Measurements from ENCODE around the gene PPIB. TPM values are rescaled to one million over a fixed set of nuclear protein-coding genes. Genes with fewer than 3 reads are reported as not detected.

The PPIB gene
- total RNA-seq, 1 experiment from 2014 or later = 410 TPM

GRCh38 chr15:64125978-64126377 lies 36.8 kb downstream of the PPIB start:
- Histone ChIP-seq H3K27me3 (replicated peaks; ENCODE audit: insufficient read depth, low read depth, low read length, poor library complexity) (no peaks in the 10 kb centered on the region), H3K4me1 (ENCODE audit: insufficient read depth, low read length, poor library complexity, severe bottlenecking) (no peaks in the 10 kb centered on the region), H3K4me3 (ENCODE audit: low read depth, low read length, poor library complexity, severe bottlenecking) (no peak overlapping the region), H3K9me3 (ENCODE audit: low read depth, low read length, poor library complexity, severe bottlenecking) (no peaks in the 10 kb centered on the region), H3K27ac (ENCODE audit: low read depth, low read length, poor library complexity, severe bottlenecking) (no peak overlapping the region), H3K36me3 (ENCODE audit: insufficient read depth, low read length, poor library complexity, severe bottlenecking) (peaks cover 82% of the 10 kb centered on the region)
- TF ChIP-seq EZH2 (IDR thresholded peaks at IDR 0.05; ENCODE audit: borderline replicate concordance, low read depth, low read length, poor library complexity, severe bottlenecking) = no peak
- TF ChIP-seq CTCF (conservative IDR thresholded peaks at IDR 0.05; ENCODE audit: low read depth, low read length) = no peak
- intact Hi-C loops (cut with micrococcal nuclease; ENCODE audit: unreplicated experiment) = no loop called here
- DNase-seq (ENCODE audit: low spot score) = no peak
- ChIA-PET CTCF (interaction anchor here (0.6 kb wide), 2 partner anchors 68 to 283 kb away, joined by 4 to 5 read pairs; no protein-coding TSS in a partner anchor), POLR2A (ENCODE audit: low non-redundant PET) (no interaction called here)
- BruUV-seq (replicated peaks) = no TSS peak

- no peak for TF ChIP-seq CTCF (conservative IDR thresholded peaks at IDR 0.05; ENCODE audit: low read depth, low read length)
- TF ChIP-seq EZH2 (IDR thresholded peaks at IDR 0.05; ENCODE audit: borderline replicate concordance, low read depth, low read length, poor library complexity, severe bottlenecking) = no peak
- no TSS peak for BruUV-seq (replicated peaks)
- intact Hi-C loops (cut with micrococcal nuclease; ENCODE audit: unreplicated experiment) = no loop called here
- Histone ChIP-seq H3K27me3 (replicated peaks; ENCODE audit: insufficient read depth, low read depth, low read length, poor library complexity) (no peaks in the 10 kb centered on the region), H3K4me3 (ENCODE audit: low read depth, low read length, poor library complexity, severe bottlenecking) (no peak overlapping the region), H3K4me1 (ENCODE audit: insufficient read depth, low read length, poor library complexity, severe bottlenecking) (no peaks in the 10 kb centered on the region), H3K27ac (ENCODE audit: low read depth, low read length, poor library complexity, severe bottlenecking) (no peak overlapping the region), H3K9me3 (ENCODE audit: low read depth, low read length, poor library complexity, severe bottlenecking) (no peaks in the 10 kb centered on the region), H3K36me3 (ENCODE audit: insufficient read depth, low read length, poor library complexity, severe bottlenecking) (peaks cover 82% of the 10 kb centered on the region)
- ChIA-PET POLR2A (ENCODE audit: low non-redundant PET) (no interaction called here), CTCF (no interaction called here)
- no peak for DNase-seq (ENCODE audit: low spot score)
Observed at GRCh38 chr15:64122936-64123351, 39.9 kb downstream of the PPIB start.

GRCh38 chr15:64122444-64122843 lies 40.4 kb downstream of the PPIB start:
- no peak for DNase-seq (ENCODE audit: low spot score)
- ChIA-PET POLR2A (ENCODE audit: low non-redundant PET) (no interaction called here), CTCF (no interaction called here)
- intact Hi-C loops (cut with micrococcal nuclease; ENCODE audit: unreplicated experiment) = no loop called here
- no peaks in the 10 kb centered on the region for H3K4me1 ChIP-seq (ENCODE audit: insufficient read depth, low read length, poor library complexity, severe bottlenecking)
- no peaks in the 10 kb centered on the region for H3K27me3 ChIP-seq (replicated peaks; ENCODE audit: insufficient read depth, low read depth, low read length, poor library complexity)
- H3K4me3 ChIP-seq (ENCODE audit: low read depth, low read length, poor library complexity, severe bottlenecking) = no peak overlapping the region
- BruUV-seq (replicated peaks) = no TSS peak
- TF ChIP-seq CTCF (conservative IDR thresholded peaks at IDR 0.05; ENCODE audit: low read depth, low read length) (no peak), EZH2 (IDR thresholded peaks at IDR 0.05; ENCODE audit: borderline replicate concordance, low read depth, low read length, poor library complexity, severe bottlenecking) (no peak)
- H3K36me3 ChIP-seq (ENCODE audit: insufficient read depth, low read length, poor library complexity, severe bottlenecking) = peaks cover 78% of the 10 kb centered on the region
- no peak overlapping the region for H3K27ac ChIP-seq (ENCODE audit: low read depth, low read length, poor library complexity, severe bottlenecking)
- H3K9me3 ChIP-seq (ENCODE audit: low read depth, low read length, poor library complexity, severe bottlenecking) = no peaks in the 10 kb centered on the region
